Neural progenitor cell (in vitro differentiated cells): Measurements from ENCODE around the gene REC114. TPM values are rescaled to one million over a fixed set of nuclear protein-coding genes. Genes with fewer than 3 reads are reported as not detected.
"Not testable (repeated sequence)": the region's sequence is repeated elsewhere in the genome, so short reads cannot be mapped to it uniquely, and the experiment has no call there.

Source experiments
- DNase-seq: peaks from one replicate; pipeline ENCODE4 v3.0.0-alpha.2; 2016; ENCODE audit warnings: low spot score
- H2AFZ ChIP-seq: fragments of 200-600 bp; sonication (generic); replicated peaks from 2 replicates; pipeline ENCODE4 v1.6.1; 2016; ENCODE audit warnings: antibody characterized with exemption
- H3F3A ChIP-seq: fragments of 200-600 bp; sonication (generic); 2 replicates; pipeline ENCODE4 v1.6.1; 2016; ENCODE audit warnings: antibody characterized with exemption, low read depth
- H3K27ac ChIP-seq: fragments of 200-600 bp; sonication (generic); 2 replicates; pipeline ENCODE4 v1.5.1; 2016; ENCODE audit warnings: mild to moderate bottlenecking
- H3K27me3 ChIP-seq: fragments of 200-600 bp; sonication (generic); 2 replicates; pipeline ENCODE4 v1.6.1; 2016; ENCODE audit warnings: mild to moderate bottlenecking, moderate library complexity
- H3K36me3 ChIP-seq: fragments of 200-600 bp; sonication (generic); 2 replicates; pipeline ENCODE4 v1.5.1; 2016
- H3K4me1 ChIP-seq: fragments of 200-600 bp; sonication (generic); 2 replicates; pipeline ENCODE4 v1.6.1; 2016; ENCODE audit warnings: mixed run types
- H3K4me2 ChIP-seq: fragments of 200-600 bp; sonication (generic); 2 replicates; pipeline ENCODE4 v1.6.1; 2016
- H3K4me3 ChIP-seq: fragments of 200-600 bp; sonication (generic); 2 replicates; pipeline ENCODE4 v1.5.1; 2016
- H3K79me2 ChIP-seq: fragments of 200-600 bp; sonication (generic); 2 replicates; pipeline ENCODE4 v1.6.1; 2016; ENCODE audit warnings: low read depth
- H3K9ac ChIP-seq: fragments of 200-600 bp; sonication (generic); 2 replicates; pipeline ENCODE4 v1.6.1; 2016
- H3K9me3 ChIP-seq: fragments of 200-600 bp; sonication (generic); 2 replicates; pipeline ENCODE4 v1.5.1; 2016; ENCODE audit warnings: low read depth
- H4K20me1 ChIP-seq: fragments of 200-600 bp; sonication (generic); 2 replicates; pipeline ENCODE4 v1.6.1; 2016; ENCODE audit warnings: low read depth
- H3K27ac Mint-ChIP-seq: 3 replicates; pipeline ENCODE4 v1.8.0; 2021; ENCODE audit warnings: mixed read lengths
- H3K27me3 Mint-ChIP-seq: 2 replicates; pipeline ENCODE4 v1.8.0; 2022; ENCODE audit warnings: low read depth, mild to moderate bottlenecking, inconsistent platforms, moderate library complexity, mixed read lengths; ENCODE audit not compliant: insufficient read depth
- H3K36me3 Mint-ChIP-seq: 3 replicates; pipeline ENCODE4 v1.8.0; 2021; ENCODE audit warnings: mixed read lengths
- H3K4me1 Mint-ChIP-seq: 3 replicates; pipeline ENCODE4 v1.8.0; 2021; ENCODE audit warnings: mixed read lengths
- H3K4me3 Mint-ChIP-seq: 3 replicates; pipeline ENCODE4 v1.8.0; 2021; ENCODE audit warnings: mild to moderate bottlenecking, moderate library complexity, mixed read lengths
- H3K9me3 Mint-ChIP-seq: 3 replicates; pipeline ENCODE4 v1.8.0; 2020; ENCODE audit warnings: mixed read lengths
- EZH2 ChIP-seq: fragments of 200-600 bp; sonication (generic); IDR thresholded peaks from 2 replicates; pipeline ENCODE4 v1.6.1; 2017; ENCODE audit warnings: antibody characterized with exemption, mild to moderate bottlenecking, moderate library complexity
- EZH2phosphoT487 ChIP-seq: fragments of 200-600 bp; sonication (generic); IDR thresholded peaks from 2 replicates; pipeline ENCODE4 v1.6.1; 2017; ENCODE audit warnings: antibody characterized with exemption
- total RNA-seq: library from RNA; depleted of rRNA; stranded (reverse); fragments of >200 nt; gene quantifications from 2 replicates; pipeline ENCODE4 v1.2.3, GENCODE V29; 2015; ENCODE audit warnings: low replicate concordance
- TF ChIP-seq, protein P1 (sequence below): fragments of 200-600 bp; sonication (generic); IDR thresholded peaks from 2 replicates; pipeline ENCODE4 v1.5.1; 2017; ENCODE audit warnings: antibody characterized with exemption, mild to moderate bottlenecking

The REC114 gene
- total RNA-seq, 1 donor from 2014 or later, result not detected

DNA sequence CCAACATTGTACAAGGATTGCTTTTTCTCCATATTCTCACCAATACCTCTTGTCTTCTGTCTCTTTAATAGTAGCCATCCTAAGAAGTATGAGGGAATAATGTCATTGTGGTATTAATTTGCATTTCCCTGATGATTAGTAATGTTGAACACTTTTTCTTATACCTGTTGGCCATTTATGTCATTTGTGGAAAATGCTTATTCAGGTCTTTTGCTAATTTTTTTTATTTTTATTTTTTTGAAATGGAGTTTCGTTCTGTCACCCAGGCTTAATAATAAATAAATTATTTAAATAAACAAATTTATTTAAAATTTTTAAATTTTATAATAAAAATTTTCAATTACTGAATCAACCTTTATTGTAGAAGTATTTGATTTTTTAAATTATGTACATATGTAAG is 37.1 kb downstream of the REC114 start:
- H3K27me3 Mint-ChIP-seq, result no peaks in the 10 kb centered on the region
- H3F3A ChIP-seq, result no peaks in the 10 kb centered on the region
- H3K27me3 ChIP-seq, result no peaks in the 10 kb centered on the region
- no peak overlapping the region for H3K27ac ChIP-seq
- no peak overlapping the region for H3K9ac ChIP-seq
- H2AFZ ChIP-seq, result no peak overlapping the region
- no peak overlapping the region for H3K4me2 ChIP-seq
- no peaks in the 10 kb centered on the region for H3K36me3 Mint-ChIP-seq
- H3K79me2 ChIP-seq, result no peaks in the 10 kb centered on the region
- no peak for TF ChIP-seq EZH2phosphoT487
- H3K36me3 ChIP-seq, result no peaks in the 10 kb centered on the region
- no peaks in the 10 kb centered on the region for H4K20me1 ChIP-seq
- no peaks in the 10 kb centered on the region for H3K4me1 ChIP-seq
- H3K9me3 ChIP-seq, result no peaks in the 10 kb centered on the region
- no peaks in the 10 kb centered on the region for H3K9me3 Mint-ChIP-seq
- no peak overlapping the region for H3K4me3 ChIP-seq
- no peak overlapping the region for H3K4me3 Mint-ChIP-seq
- no peaks in the 10 kb centered on the region for H3K4me1 Mint-ChIP-seq
- no peak overlapping the region for H3K27ac Mint-ChIP-seq
- DNase-seq, result no peak

DNA sequence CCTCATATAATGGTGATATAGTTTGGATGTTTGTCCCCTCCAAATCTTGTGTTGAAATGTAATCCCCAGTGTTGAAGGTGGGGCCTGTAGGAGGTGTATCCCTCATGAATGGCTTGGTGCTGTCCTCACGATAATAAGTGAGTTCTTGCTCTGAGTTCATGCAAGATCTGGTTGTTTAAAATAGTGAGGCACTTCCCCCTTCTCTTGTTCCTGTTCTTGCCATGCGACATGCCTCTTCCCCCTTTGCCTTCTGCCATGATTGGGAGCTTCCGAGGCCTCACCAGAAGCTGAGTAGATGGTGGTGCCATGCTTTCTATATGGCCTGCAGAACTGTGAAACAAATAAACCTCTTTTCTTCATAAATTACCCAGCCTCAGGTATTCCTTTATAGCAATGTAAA is 39.2 kb downstream of the REC114 start:
- H3K9me3 Mint-ChIP-seq, result no peaks in the 10 kb centered on the region
- H2AFZ ChIP-seq, result no peak overlapping the region
- no peaks in the 10 kb centered on the region for H4K20me1 ChIP-seq
- no peaks in the 10 kb centered on the region for H3K4me1 Mint-ChIP-seq
- no peak overlapping the region for H3K4me3 ChIP-seq
- H3K4me2 ChIP-seq, result no peak overlapping the region
- H3K79me2 ChIP-seq, result no peaks in the 10 kb centered on the region
- no peak overlapping the region for H3K27ac ChIP-seq
- no peaks in the 10 kb centered on the region for H3F3A ChIP-seq
- no peak for DNase-seq
- no peaks in the 10 kb centered on the region for H3K4me1 ChIP-seq
- H3K9me3 ChIP-seq, result no peaks in the 10 kb centered on the region
- no peaks in the 10 kb centered on the region for H3K27me3 Mint-ChIP-seq
- no peak for TF ChIP-seq EZH2
- TF ChIP-seq, protein P1, sequence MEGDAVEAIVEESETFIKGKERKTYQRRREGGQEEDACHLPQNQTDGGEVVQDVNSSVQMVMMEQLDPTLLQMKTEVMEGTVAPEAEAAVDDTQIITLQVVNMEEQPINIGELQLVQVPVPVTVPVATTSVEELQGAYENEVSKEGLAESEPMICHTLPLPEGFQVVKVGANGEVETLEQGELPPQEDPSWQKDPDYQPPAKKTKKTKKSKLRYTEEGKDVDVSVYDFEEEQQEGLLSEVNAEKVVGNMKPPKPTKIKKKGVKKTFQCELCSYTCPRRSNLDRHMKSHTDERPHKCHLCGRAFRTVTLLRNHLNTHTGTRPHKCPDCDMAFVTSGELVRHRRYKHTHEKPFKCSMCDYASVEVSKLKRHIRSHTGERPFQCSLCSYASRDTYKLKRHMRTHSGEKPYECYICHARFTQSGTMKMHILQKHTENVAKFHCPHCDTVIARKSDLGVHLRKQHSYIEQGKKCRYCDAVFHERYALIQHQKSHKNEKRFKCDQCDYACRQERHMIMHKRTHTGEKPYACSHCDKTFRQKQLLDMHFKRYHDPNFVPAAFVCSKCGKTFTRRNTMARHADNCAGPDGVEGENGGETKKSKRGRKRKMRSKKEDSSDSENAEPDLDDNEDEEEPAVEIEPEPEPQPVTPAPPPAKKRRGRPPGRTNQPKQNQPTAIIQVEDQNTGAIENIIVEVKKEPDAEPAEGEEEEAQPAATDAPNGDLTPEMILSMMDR, result no peak
- no peak for TF ChIP-seq EZH2phosphoT487
- no peak overlapping the region for H3K9ac ChIP-seq
- H3K36me3 Mint-ChIP-seq, result no peaks in the 10 kb centered on the region
- H3K36me3 ChIP-seq, result no peaks in the 10 kb centered on the region
- no peak overlapping the region for H3K27ac Mint-ChIP-seq
- H3K4me3 Mint-ChIP-seq, result no peak overlapping the region
- H3K27me3 ChIP-seq, result no peaks in the 10 kb centered on the region

DNA sequence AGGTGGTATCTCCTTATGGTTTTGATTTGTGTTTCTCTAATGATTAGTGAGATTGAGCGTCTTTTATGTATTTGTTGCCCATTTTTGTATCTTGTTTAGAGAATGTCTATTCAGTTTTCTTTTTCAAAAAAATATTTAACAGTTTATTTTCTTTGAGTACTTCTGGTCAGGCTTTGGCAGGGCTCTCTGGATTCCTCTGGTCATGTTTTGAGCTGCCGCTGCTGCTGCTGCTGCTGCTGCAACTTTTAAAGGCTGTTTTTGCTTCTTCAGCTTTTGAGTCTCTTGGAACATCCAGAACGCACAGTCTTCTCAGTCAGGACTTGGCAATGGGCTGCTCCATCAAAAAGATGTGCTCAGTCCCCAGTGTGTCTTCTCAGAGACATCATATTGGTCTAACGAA is 40.1 kb downstream of the REC114 start:
- Histone ChIP-seq H3K79me2 (no peaks in the 10 kb centered on the region), H4K20me1 (no peaks in the 10 kb centered on the region), H3K27ac (no peak overlapping the region), H3K9me3 (no peaks in the 10 kb centered on the region), H3F3A (no peaks in the 10 kb centered on the region), H3K4me1 (no peaks in the 10 kb centered on the region), H3K9ac (no peak overlapping the region), H3K4me2 (no peak overlapping the region), H3K36me3 (no peaks in the 10 kb centered on the region), H3K27me3 (no peaks in the 10 kb centered on the region), H2AFZ (no peak overlapping the region), H3K4me3 (no peak overlapping the region)
- Mint-ChIP-seq H3K36me3 (no peaks in the 10 kb centered on the region), H3K27ac (no peak overlapping the region), H3K4me3 (no peak overlapping the region), H3K27me3 (no peaks in the 10 kb centered on the region), H3K4me1 (no peaks in the 10 kb centered on the region), H3K9me3 (no peaks in the 10 kb centered on the region)
- no peak for DNase-seq
- no peak for TF ChIP-seq EZH2phosphoT487
- no peak for TF ChIP-seq EZH2
- TF ChIP-seq, protein P1, result no peak

DNA sequence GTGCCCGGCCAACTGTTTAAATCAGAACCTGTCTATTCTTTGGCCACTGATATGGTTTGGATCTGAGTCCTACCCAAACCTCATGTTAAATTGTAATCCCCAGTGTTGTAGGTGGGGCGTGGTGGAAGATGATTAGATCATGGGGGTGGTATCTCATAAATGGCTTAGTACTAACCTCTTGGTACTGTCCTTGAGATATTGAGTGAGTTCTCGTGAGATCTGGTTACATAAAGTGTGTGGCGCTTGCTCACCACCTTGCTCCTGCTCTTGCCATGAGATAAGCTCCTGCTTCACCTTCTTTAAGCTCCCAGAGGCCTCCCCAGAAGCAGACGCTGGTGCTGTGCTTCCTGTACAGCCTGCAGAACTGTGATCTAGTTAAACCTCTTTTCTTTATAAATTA is 42.4 kb downstream of the REC114 start:
- Histone ChIP-seq H3K4me3 (no peak overlapping the region), H3K27me3 (no peaks in the 10 kb centered on the region), H4K20me1 (no peaks in the 10 kb centered on the region), H3K27ac (no peak overlapping the region), H3F3A (no peaks in the 10 kb centered on the region), H3K9me3 (no peaks in the 10 kb centered on the region), H3K4me1 (no peaks in the 10 kb centered on the region), H3K9ac (no peak overlapping the region), H3K79me2 (no peaks in the 10 kb centered on the region), H3K36me3 (no peaks in the 10 kb centered on the region), H3K4me2 (no peak overlapping the region), H2AFZ (no peak overlapping the region)
- Mint-ChIP-seq H3K4me3 (no peak overlapping the region), H3K36me3 (no peaks in the 10 kb centered on the region), H3K9me3 (no peaks in the 10 kb centered on the region), H3K27me3 (peaks cover 3% of the 10 kb centered on the region), H3K4me1 (no peaks in the 10 kb centered on the region), H3K27ac (no peak overlapping the region)
- DNase-seq, result no peak
- TF ChIP-seq EZH2 (no peak), EZH2phosphoT487 (no peak)
- TF ChIP-seq, protein P1, result no peak

DNA sequence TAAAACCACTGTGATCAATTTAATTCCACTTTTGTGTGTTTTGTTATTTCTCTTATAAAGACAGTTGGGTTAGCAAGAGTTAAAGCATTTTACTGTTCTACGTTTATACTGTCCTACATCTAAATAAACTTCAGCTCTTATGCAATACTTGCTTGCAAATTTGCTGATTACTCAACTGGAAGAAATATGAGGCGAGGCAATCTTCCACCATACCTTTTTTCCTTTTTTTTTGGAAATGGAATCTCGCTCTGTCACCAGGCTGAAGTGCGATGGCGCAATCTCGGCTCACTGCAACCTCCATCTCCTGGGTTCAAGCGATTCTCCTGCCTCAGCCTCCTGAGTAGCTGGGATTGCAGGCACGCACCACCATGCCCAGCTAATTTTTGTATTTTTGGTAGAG is 42.9 kb downstream of the REC114 start:
- H4K20me1 ChIP-seq, H2AFZ ChIP-seq, H3K9me3 Mint-ChIP-seq, H3K27ac ChIP-seq, H3K79me2 ChIP-seq, H3K27me3 Mint-ChIP-seq, H3K4me2 ChIP-seq, H3K4me3 ChIP-seq, H3K36me3 ChIP-seq, H3K4me1 Mint-ChIP-seq, H3K9ac ChIP-seq, H3K4me1 ChIP-seq, H3K27ac Mint-ChIP-seq, H3K27me3 ChIP-seq, H3K4me3 Mint-ChIP-seq, H3K36me3 Mint-ChIP-seq, DNase-seq, H3K9me3 ChIP-seq, H3F3A ChIP-seq: not testable (repeated sequence)
